Dermis microvascular lymphatic vessel endothelial cell (primary cell): ENCODE results near the gene ZNF512. TPM values are rescaled to one million over a fixed set of nuclear protein-coding genes. Genes with fewer than 3 reads are reported as not detected.

Experiments used
- DNase-seq, 2 donors: peaks; one replicate each; pipeline versions ENCODE4 v3.0.0 to v3.0.0-alpha.2; 2010; ENCODE audit warnings: low read depth in 2 of 2
- total RNA-seq: library from RNA; depleted of rRNA; stranded (reverse); fragments of >200 nt; gene quantifications from 2 replicates; pipeline ENCODE4 v1.2.1, GENCODE V29; 2014

Gene ZNF512
- total RNA-seq, 1 donor from 2014 or later: 10.0 TPM

DNA sequence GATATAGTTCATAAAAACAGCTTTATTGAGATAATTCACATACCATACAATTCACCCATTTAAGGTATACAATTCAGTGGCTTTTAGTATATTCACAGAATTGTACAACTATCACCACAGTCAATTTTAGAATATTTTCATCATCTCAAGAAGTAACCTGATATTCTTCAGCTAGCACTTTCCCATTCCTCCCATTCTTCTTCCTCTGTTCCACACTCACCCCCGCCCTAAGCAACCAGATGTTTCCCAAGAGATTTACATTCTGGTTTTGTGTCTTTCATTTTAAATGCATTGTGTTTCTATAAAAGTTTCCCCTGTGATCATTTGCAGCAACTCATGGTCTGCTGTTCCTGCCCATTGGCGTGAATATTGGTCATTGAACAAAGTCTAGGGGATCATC, 51.4 kb downstream of the ZNF512 start:
- no peak for DNase-seq

DNA sequence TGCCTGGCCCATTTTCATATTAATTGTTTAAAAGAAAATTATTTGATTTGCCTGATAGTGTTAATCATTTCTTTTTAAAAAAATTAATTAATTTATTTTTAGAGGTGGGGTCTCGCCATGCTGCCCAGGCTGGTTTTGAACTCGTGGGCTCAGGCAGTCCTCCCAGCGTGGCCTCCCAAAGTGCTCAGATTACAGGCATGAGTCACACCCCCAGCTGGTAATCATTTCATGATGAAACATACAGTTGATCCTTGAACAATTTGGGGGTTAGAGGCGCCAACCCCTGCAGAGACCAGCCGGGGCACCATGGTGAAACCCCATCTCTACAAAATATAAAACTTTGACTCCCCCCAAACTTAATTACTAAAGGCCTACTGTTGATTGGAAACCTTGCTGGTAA, 53.9 kb downstream of the ZNF512 start:
- DNase-seq: no peak

DNA sequence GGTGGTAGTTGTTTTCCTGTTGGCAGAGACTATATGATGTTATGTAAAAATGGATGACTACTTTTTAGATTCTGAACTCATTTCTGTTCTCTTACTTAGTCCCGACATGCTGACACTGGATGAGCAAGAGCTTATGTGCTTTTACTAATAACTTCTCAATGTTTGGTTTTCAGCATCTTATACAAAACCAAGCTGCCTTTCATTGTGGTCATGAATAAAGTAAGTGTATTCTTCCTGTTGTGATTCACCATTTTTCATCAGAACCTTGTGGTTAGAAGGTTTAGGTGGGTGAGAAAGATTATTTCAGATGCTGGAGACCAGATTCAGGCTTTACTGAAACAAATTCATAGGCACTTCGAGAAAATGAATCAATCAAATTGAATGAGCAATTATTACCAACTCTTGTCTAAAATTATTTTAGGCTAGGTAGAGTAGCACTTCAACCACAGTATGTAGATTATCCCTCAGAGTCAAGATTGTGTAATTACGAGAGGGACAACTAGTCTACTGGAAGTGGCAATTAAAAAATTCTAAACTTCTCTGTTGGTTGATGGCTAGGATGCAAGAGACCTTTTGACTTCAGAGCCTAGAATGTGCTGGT, 55.3 kb downstream of the ZNF512 start:
- no peak for DNase-seq

DNA sequence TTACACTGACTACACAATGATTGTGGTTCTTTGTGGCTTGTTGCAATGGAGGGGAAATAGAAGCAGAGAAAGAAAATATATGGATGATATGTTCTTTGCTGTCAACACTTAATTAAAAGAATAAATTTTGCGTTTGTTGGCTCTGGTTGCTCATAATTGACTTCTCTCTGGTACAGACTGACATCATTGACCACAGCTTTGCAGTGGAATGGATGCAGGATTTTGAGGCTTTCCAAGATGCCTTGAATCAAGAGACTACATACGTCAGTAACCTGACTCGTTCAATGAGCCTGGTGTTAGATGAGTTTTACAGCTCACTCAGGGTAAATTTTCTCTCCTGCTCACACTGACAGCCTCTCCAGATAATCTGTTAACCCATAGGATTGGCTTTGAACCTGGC, 55.9 kb downstream of the ZNF512 start:
- no peak for DNase-seq

DNA sequence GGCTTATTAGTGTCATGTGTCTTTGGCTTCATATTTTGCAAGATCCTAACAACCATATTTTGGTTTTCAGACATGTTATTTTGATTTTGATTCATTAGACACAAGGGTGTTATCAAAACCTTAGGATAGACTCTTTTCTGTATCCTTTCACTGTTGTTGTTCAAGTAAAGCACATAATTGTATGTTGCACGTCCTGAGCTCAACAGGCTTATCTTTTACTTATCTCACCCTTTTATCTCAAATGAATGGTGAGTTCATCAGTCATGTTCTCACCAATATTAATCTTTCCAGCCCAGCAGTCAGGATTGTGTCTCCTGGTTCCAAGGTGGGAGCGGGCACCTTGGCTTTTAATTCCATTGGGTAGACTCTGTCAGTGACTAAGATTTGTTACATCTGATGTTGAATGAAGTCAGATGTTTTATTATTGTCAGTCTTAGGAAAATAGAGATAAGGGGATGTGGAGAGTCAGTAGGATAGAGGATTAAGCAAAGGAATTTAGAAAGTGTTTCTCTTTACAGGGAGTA, 57.9 kb downstream of the ZNF512 start:
- DNase-seq: no peak

DNA sequence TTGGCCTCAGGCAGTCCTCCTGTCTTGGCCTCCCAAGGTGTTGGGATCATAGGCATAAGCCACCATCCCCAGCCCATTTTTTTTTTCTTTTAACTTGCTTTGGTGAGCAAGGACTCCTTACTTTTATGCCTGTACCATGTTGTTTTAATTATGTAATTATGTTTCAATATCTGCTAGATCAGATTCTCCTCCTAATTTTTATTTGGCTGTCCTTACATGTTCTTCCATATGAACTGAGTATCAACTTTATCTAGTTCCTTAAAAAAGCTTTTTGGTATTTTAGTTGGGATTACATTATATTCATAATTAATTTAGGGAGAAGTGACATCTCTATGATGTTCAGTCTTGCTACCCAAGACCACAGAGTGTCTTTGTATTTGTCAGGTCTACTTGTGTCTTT, 62.4 kb downstream of the ZNF512 start:
- no peak for DNase-seq

DNA sequence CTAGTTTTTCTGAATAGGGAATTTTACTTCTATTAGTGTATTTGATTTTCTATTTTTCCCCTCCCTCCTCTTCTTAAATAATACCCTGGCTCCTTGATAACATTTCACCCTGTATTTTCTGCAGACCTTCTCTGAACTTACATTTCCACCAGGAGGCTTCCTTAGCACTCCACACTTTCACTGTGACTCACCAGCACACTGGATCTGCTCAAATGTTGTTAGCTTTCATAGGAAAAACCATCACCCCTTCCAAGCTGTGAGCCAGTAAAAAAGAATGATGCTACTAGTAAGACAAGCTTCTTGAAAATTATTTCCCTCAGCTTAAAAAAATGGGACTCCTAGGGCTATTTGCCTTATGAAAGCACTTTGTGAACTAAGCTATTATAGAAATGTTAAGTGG, 64.4 kb downstream of the ZNF512 start:
- no peak for DNase-seq

DNA sequence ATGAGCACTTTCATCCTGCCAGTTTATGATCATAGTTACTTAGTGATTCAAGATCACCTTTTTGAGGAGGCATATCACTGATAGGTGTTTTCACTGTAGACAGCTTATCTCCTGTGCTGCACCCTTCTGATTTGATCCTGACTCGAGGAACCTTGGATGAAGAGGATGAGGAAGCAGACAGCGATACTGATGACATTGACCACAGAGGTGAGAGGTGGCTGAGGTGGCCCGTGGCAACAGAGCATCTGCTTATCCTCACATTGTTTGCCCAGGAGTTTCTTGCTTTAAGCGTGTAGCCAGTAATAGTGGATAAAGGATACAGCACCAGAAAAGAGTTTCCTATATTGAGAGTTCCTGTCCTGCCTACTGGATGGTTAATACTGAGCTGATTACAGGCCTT, 64.9 kb downstream of the ZNF512 start:
- no peak for DNase-seq

DNA sequence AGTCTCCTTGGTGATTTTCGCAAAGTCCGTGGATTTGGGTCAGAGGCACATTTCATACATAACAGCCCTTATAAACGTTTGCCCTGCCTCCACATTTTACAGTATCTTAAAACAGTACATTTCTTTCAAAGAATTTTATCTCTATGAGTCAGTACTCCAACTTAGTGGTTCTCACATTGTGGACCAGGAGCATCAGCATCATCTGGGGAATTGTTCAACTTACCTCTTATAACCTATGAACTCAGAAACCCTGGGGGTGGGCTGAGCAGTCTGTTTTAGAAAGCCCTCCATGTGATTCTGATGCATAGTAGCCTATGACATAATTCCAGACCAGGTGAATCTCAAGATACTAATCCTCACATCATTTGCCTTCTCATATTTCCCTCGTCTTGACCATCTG, 68.2 kb downstream of the ZNF512 start:
- no peak for DNase-seq

DNA sequence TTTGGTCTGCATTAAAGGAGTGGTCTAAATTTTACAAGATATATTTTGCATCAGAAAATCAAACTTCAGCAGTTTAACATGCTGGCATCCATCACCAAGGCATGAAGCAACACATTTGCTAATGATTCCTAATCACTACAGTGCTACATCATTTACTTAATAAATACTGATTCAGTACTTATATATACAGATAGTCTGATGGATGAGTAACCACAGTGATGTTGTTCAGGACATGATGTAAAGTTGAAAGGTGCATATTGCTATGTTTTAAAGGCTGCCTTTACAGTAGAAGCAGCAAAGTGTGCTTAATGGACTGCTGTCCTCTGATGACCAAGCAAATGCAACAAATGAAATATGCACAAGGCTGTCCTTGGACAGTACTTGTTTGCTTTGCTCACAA, 69.5 kb downstream of the ZNF512 start:
- no peak for DNase-seq

DNA sequence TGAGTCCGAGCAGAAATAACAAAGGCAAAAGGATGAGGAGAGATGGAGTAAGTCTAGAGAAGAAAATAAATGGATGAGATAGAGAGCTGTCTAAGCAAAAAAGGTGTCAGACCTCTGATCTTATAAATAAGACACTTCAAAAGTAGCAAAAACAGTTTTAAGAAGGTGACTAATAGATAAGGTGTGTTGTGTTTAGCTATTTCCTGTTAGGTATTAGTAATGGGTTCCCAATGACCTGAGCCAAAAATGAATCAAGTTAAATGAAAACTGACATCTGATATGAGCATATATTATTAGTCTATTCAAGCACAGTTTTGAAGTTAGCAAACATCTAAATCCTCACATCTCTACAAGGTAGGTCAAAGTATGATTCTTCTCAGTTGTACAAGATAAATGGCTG, 69.9 kb downstream of the ZNF512 start:
- DNase-seq: no peak

DNA sequence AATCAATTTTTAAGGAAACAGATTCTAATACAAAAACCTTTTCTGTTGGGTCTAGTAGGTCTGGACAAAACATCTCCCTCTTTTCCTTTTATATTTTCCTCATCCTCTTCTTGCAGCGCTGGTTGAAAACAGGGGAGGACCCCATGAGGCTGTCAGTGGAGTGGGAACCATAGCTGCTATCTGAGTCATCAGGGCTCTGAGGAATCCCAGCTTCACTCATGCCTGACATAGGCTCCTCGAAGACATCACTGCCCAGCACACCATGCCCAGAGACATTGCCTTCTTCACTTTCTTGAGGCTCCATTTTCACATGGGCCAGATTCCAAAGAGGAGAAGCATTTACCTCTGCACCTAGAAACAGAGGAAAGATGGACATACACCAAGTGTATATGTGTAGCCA, 70.6 kb downstream of the ZNF512 start:
- DNase-seq: no peak

DNA sequence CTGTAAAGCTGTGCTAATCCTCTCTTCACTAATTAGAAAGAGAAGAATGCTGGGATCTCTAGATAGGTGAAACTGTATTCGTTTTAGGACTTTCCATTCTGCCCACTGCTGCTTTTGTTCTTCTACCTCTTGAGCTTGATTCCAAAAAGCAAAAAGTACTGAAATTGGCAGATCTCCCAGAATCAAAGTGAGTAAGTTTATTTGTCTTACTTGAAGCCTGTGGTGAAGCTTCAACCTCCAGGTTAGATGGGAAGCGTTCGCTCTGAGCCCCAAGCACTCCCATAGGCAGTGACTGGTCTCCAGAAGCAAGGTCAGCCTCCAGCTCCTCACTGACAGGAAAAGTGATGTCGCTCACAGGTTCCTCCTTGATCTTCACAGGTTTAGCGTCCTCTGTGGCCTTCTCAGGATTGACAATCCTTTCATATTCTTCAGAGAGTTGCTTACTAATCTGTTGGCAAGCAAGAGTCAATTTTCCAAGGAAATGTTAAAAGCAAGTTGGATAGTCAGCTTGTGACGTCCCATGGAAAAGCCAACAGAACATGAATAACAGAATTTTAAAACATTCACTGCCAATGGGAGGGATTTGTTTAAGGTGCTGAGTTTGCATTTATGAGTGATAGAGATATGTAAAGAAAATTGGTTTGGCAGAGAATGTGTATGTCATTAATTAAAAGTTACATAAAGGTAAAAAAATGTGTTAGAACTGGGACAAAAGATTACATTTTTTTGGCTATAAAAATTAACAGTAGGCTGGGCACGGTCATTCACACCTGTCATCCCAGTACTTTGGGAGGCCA, 72.5 kb downstream of the ZNF512 start:
- peak in 1 of 2 donors; percentile 39 for DNase-seq

DNA sequence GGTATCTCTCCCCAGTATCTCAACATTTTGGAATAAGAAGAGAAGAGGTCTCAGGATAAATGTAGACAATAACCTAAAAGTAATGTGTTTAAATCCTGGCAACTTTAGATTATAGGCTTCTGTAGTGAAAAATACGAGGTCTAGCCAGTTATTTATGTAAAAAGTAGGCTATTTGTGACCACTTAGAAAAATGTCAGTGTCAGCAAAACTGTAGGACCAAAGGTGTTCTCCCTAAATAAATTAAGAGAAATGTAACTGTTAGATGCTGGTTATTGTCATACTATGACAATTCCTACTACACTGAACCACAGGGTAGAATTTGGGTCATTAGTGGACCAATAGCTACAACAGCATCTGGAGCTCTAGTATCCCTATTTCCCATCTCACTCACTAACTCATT, 78.5 kb downstream of the ZNF512 start:
- DNase-seq: no peak

DNA sequence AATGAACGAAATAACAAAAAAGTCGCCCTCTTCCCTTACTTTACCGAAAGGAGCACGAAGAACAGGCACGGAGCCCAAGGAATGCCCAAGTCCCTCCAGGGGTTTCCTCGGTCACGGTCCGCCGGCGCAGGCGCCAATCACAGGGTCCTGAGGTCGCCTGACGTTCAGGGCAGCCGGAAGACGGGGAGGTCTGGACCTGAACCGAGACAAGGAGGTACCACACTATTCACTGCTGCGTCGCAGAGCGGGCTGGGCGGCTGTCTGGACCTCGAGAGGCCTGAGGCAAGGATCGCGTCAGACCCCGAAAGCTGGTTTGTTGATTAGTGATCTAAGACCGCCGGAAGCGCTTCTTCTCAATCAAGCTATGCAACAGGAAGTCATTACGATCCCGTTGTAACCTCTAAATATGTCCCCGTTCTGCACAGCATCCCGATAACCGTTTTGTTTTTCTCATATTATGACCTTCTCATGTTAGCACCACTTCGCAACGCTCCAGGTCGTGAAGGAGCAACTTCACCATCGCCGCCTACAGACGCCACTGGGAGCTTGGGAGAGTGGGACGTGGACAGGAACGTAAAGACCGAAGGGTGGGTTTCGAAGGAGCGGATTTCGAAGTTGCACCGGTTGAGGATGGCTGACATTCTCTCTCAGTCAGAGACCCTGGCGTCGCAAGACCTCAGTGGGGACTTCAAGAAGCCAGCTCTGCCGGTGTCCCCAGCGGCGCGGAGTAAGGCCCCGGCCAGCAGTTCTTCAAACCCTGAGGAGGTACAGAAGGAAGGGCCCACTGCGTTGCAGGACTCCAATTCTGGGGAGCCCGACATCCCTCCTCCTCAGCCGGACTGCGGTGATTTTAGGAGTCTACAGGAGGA, 80.7 kb downstream of the ZNF512 start, which contains the start of the genes SLC4A1AP and SUPT7L:
Gene SLC4A1AP, plus strand, starts transcription at position 605 of the 869 bp plus-strand sequence. Its CDS starts 26 bp downstream, at position 631.
Gene SUPT7L, minus strand, starts transcription at position 330 of the 869 bp plus-strand sequence. CDS start 1,422 bp downstream, outside the sequence.
- peak; percentile 82 to 90 for DNase-seq

DNA sequence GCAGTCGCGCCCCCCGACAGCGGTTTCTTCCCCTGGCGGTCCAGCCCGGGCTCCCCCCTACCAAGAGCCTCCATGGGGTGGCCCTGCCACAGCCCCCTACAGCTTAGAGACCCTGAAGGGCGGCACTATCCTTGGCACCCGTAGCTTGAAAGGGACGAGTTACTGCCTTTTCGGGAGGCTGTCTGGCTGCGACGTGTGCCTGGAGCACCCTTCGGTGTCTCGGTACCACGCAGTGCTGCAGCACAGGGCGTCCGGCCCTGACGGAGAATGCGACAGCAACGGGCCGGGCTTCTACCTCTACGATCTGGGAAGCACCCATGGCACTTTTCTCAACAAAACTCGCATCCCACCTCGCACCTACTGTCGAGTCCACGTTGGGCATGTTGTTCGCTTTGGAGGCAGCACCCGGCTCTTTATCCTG, 81.3 kb downstream of the ZNF512 start:
- no peak for DNase-seq

DNA sequence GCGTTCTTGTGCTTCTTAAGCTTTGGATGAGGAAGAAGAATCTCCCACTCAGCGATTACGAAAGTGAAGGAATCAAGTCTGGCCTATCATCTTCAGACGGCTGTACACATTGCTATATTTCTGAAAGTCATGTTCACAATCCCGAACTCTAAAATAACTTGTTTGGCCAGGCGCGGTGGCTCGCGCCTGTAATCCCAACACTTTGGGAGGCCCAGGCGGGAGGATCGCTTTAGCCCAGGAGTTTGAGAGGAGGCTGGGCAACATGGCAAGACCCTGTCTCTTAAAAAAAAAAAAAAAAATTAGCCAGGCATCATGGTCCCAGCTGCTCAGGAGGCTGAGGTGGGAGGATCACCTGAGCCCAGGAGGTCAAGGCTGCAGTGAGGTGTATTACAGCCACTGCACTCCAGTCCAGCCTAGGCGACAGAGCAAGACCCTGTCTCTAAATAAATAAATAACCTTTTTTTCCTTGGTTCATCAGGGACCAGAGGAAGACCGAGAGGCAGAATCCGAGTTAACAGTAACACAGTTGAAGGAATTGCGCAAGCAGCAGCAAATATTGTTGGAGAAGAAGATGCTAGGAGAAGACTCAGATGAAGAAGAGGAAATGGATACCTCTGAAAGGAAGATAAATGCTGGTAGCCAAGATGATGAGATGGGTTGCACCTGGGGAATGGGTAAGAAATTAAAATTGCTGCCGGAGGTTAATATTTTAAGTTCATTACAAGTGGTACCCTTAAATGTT, 82.0 kb downstream of the ZNF512 start:
- DNase-seq: no peak

DNA sequence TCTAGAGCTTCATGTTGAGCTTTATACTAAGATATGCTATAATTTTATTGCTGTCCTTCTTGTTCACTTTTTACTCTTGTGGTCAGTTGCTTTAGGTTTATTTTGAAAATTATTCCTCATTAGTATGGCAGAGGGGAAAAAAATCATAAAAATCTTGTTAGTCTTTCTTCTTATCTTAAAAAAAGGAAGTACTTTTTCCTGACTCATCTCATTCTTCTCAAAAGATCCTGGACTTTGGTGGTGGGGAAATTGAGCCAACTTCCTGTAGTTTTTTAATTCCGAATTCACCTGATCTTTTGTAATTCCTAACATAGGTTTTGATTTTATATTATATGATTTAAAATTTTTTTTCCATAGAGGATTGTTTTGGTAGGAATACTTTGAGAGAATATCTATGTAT, 84.6 kb downstream of the ZNF512 start:
- DNase-seq: peak in 1 of 2 donors; percentile 16

DNA sequence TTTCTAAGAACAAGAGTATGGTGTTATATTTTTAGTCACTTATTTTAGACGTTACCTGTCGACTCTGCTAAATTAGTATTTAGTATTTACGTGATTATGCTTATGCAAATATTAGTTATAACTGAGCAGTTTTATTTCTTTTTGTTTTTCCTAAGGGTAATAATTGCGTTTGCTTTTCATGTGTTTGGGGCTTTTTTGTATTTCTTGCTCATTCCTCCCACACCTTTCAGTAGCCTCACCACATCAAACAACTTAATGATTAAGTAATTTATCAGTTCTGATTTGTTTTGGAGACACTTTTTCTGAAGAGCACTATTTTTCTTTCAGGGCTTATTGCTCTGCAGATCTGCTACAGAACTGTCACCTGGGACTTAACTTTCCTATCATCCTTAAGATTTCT, 88.4 kb downstream of the ZNF512 start:
- no peak for DNase-seq
